ENCODE results near the gene MKNK1.

GRCh38 chr1:46550751-46551231, 53.3 kb downstream of the MKNK1 start:
- no peak for TF ChIP-seq ZFP3 (CRISPR knock-in tag; IDR thresholded peaks at IDR 0.05)
- TF ChIP-seq OSR1 (CRISPR knock-in tag; IDR thresholded peaks at IDR 0.05), result no peak
- TF ChIP-seq ZNF8 (CRISPR knock-in tag; IDR thresholded peaks at IDR 0.05), result no peak
- no peak for TF ChIP-seq ISL1 (CRISPR knock-in tag; IDR thresholded peaks at IDR 0.05)
- no peak for TF ChIP-seq CREB5 (CRISPR knock-in tag; IDR thresholded peaks at IDR 0.05; ENCODE audit: low read depth)
- no peak for TF ChIP-seq TCF4 (CRISPR knock-in tag; IDR thresholded peaks at IDR 0.05; ENCODE audit: borderline replicate concordance)
